HCT116 (cell line): ENCODE results near the gene RCN2. TPM values are rescaled to one million over a fixed set of nuclear protein-coding genes. Genes with fewer than 3 reads are reported as not detected.

ENCODE experiments used
- ATAC-seq: fragments of 200-7000 bp; cut with Tn5 transposase; 2 replicates; pipeline ENCODE4 v1.9.1; 2020; ENCODE audit warnings: mild to moderate bottlenecking, moderate library complexity
- BruUV-seq: library from RNA; stranded (reverse); fragments of 400-500 nt; replicated peaks from 2 replicates; lab custom pipeline; 2021; lab: Mats Ljungman, UMichigan
- CTCF ChIA-PET: fragments of 300-600 bp; sonication (Branson Sonifier 250); formaldehyde crosslinking; loops from one replicate; lab custom pipeline; 2021; ENCODE audit warnings: antibody characterized with exemption; lab: Charles Lee
- POLR2A ChIA-PET: fragments of 300-600, 350-600 bp; sonication (Branson Sonifier 250); formaldehyde crosslinking; loops from one replicate; lab custom pipeline; 2021; ENCODE audit warnings: antibody characterized with exemption; lab: Charles Lee
- RAD21 ChIA-PET, 2 experiments: fragments of 300-600 bp; sonication (Branson Sonifier 250); formaldehyde crosslinking; loops; one replicate each; lab custom pipeline; 2023; ENCODE audit warnings: low total read pairs in 2 of 2; ENCODE audit not compliant: uncharacterized antibody in 2 of 2, unreplicated experiment in 2 of 2, low non-redundant PET in 1 of 2; lab: Charles Lee
- DNase-seq: peaks from one replicate; pipeline ENCODE4 v3.0.0-alpha.2; 2010; ENCODE audit warnings: low read depth, low spot score
- H2AFZ ChIP-seq: fragments of 200-600 bp; shearing (Covaris generic), sonication (generic); 2 replicates; pipeline ENCODE4 v1.6.1; 2017; ENCODE audit warnings: low read depth, mixed run types, mixed read lengths, antibody characterized with exemption, low read length; ENCODE audit not compliant: poor library complexity, severe bottlenecking
- H3K27ac ChIP-seq: 2 replicates; pipeline ENCODE4 v1.5.1; 2012; ENCODE audit warnings: low read depth, low read length
- H3K27me3 ChIP-seq: fragments of 200-600 bp; sonication (generic); 2 replicates; pipeline ENCODE4 v1.6.1; 2016; ENCODE audit warnings: mixed run types, low read length, mixed read lengths; ENCODE audit not compliant: insufficient read depth
- H3K36me3 ChIP-seq, 2 experiments: fragments of 200-500 bp in 1 of 2; fragments of 200-600 bp in 1 of 2; sonication (Bioruptor generic) in 1 of 2; sonication (generic) in 1 of 2; 2 replicates each; pipeline versions ENCODE4 v1.5.1 to v1.6.1; 2014 to 2016; ENCODE audit warnings: low read length in 2 of 2, inconsistent platforms in 1 of 2, mixed read lengths in 1 of 2, mixed run types in 1 of 2; ENCODE audit not compliant: insufficient read depth in 2 of 2, control insufficient read depth in 1 of 2
- H3K4me1 ChIP-seq, 2 experiments: fragments of 200-600 bp in 1 of 2; sonication (generic) in 1 of 2; 2 replicates each; pipeline versions ENCODE4 v1.5.1 to v1.6.1; 2012 to 2017; ENCODE audit warnings: low read length in 2 of 2, inconsistent platforms in 1 of 2, mild to moderate bottlenecking in 1 of 2, mixed read lengths in 1 of 2, mixed run types in 1 of 2, moderate library complexity in 1 of 2; ENCODE audit not compliant: insufficient read depth in 2 of 2, control insufficient read depth in 1 of 2
- H3K4me2 ChIP-seq: fragments of 200-600 bp; sonication (generic); 2 replicates; pipeline ENCODE4 v1.6.1; 2017; ENCODE audit warnings: mixed run types, low read length, mixed read lengths
- H3K4me3 ChIP-seq, 2 experiments: fragments of 200-600 bp in 1 of 2; sonication (generic) in 1 of 2; replicated peaks in 1 of 2; 2 replicates each; pipeline ENCODE4 v1.5.1; 2011 to 2016; ENCODE audit warnings: low read length in 2 of 2, control low read depth in 1 of 2, low read depth in 1 of 2, mild to moderate bottlenecking in 1 of 2, mixed read lengths in 1 of 2, mixed run types in 1 of 2
- H3K79me2 ChIP-seq: fragments of 200-600 bp; sonication (generic); 2 replicates; pipeline ENCODE4 v1.6.1; 2017; ENCODE audit warnings: mild to moderate bottlenecking, mixed run types, low read length, moderate library complexity, mixed read lengths; ENCODE audit not compliant: insufficient read depth
- H3K9ac ChIP-seq: fragments of 200-600 bp; sonication (generic); 2 replicates; pipeline ENCODE4 v1.6.1; 2016; ENCODE audit warnings: low read length, mixed read lengths
- H3K9me2 ChIP-seq: fragments of 200-600 bp; sonication (generic), shearing (Covaris generic); 2 replicates; pipeline ENCODE4 v1.6.1; 2017; ENCODE audit warnings: mixed run types, mild to moderate bottlenecking, moderate library complexity; ENCODE audit not compliant: insufficient read depth
- H3K9me3 ChIP-seq, 2 experiments: fragments of 200-500 bp in 1 of 2; fragments of 200-600 bp in 1 of 2; sonication (Bioruptor generic) in 1 of 2; sonication (generic) in 1 of 2; 2 replicates each; pipeline ENCODE4 v1.6.1; 2014 to 2017; ENCODE audit warnings: low read length in 2 of 2, mixed read lengths in 2 of 2, inconsistent platforms in 1 of 2, low read depth in 1 of 2, mild to moderate bottlenecking in 1 of 2, mixed run types in 1 of 2, moderate library complexity in 1 of 2; ENCODE audit not compliant: control insufficient read depth in 1 of 2, insufficient read depth in 1 of 2
- H4K20me1 ChIP-seq: fragments of 200-600 bp; sonication (generic), shearing (Covaris generic); 2 replicates; pipeline ENCODE4 v1.6.1; 2017; ENCODE audit warnings: mixed run types, mild to moderate bottlenecking, moderate library complexity; ENCODE audit not compliant: insufficient read depth
- CBX3 ChIP-seq: IDR thresholded peaks from 2 replicates; pipeline ENCODE4 v1.6.1; 2012; ENCODE audit warnings: low read depth
- CEBPB ChIP-seq: IDR thresholded peaks from 2 replicates; pipeline ENCODE4 v1.6.1; 2012; ENCODE audit warnings: low read depth
- EGR1 ChIP-seq: IDR thresholded peaks from 2 replicates; pipeline ENCODE4 v1.6.1; 2012; ENCODE audit warnings: low read depth
- EZH2 ChIP-seq: fragments of 200-600 bp; sonication (generic); IDR thresholded peaks from 2 replicates; pipeline ENCODE4 v1.6.1; 2017; ENCODE audit warnings: antibody characterized with exemption, mixed run types
- EZH2phosphoT487 ChIP-seq: fragments of 200-600 bp; IDR thresholded peaks from 2 replicates; pipeline ENCODE4 v1.6.1; 2018; ENCODE audit warnings: antibody characterized with exemption, borderline replicate concordance
- JUND ChIP-seq: IDR thresholded peaks from 2 replicates; pipeline ENCODE4 v1.6.1; 2012
- MAX ChIP-seq: IDR thresholded peaks from 2 replicates; pipeline ENCODE4 v1.6.1; 2012
- POLR2A ChIP-seq: IDR thresholded peaks from 2 replicates; pipeline ENCODE4 v1.7.0; 2011; ENCODE audit warnings: borderline replicate concordance; ENCODE audit not compliant: insufficient read depth, insufficient read length; ENCODE audit errors: extremely low read depth
- POLR2AphosphoS5 ChIP-seq: IDR thresholded peaks from 2 replicates; pipeline ENCODE4 v1.6.1; 2011; ENCODE audit warnings: mild to moderate bottlenecking, low read depth, low read length, moderate library complexity
- intact Hi-C: fragments of 100-400 bp; cut with micrococcal nuclease; formaldehyde crosslinking; loops from 2 replicates; pipeline ENCODE4 v1.10.0; 2022
- total RNA-seq: library from RNA; stranded (reverse); gene quantifications from one replicate; pipeline ENCODE4 v1.2.1, GENCODE V29; 2021; ENCODE audit not compliant: unreplicated experiment
- TF ChIP-seq, protein P1 (sequence below): IDR thresholded peaks from 2 replicates; pipeline ENCODE4 v1.6.1; 2012

Gene RCN2
- total RNA-seq, 1 experiment from 2014 or later, result 71.5 TPM

DNA sequence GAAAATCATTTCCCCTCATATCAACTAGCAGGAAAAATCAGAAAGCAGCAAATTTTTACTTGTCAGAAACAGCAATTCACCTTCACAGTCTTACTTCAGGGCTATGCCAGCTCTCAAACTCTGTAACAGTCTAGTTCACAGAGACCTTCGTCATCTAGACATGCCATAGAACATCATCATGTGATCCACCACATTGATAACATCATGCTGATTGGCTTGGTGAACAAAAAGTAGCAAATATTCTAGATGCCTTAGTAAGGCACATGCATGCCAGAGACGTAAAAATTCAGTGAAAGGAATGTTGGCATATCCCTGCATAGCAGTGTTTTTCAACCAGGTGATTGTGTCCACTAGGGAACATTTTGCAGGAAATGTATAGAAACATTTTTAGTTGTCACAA lies 17.8 kb upstream of the RCN2 start (continued):
- TF ChIP-seq MAX, result no peak
- no peak for TF ChIP-seq POLR2AphosphoS5
- TF ChIP-seq, all 23 proteins: peak for 0

DNA sequence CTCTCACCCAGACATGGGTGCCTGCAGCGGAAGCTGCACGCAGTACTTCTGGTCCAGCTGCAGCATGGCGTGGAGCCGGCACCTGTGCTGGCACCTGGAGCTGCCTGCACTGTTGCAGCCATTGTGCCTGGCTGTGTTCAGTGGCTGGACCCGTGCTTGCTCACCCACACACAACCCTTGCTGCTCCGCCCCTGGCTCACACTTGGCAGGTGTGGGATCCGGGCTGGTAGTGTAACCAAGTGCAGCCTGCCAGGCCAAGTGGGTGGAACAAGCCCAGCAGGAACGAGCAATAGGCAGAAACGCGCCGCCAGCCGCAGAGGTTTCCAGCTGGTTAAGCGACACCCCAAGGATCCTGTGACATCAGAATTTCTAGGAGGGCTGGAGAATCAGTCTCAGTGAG lies 15.2 kb upstream of the RCN2 start:
- no peak overlapping the region for H3K4me3 ChIP-seq
- H3K4me2 ChIP-seq, result no peak overlapping the region
- no TSS peak for BruUV-seq
- H3K79me2 ChIP-seq, result no peaks in the 10 kb centered on the region
- POLR2A ChIA-PET, result no interaction called here
- no peaks in the 10 kb centered on the region for H3K9me3 ChIP-seq
- H3K36me3 ChIP-seq, result no peaks in the 10 kb centered on the region
- no peak for ATAC-seq
- no peaks in the 10 kb centered on the region for H3K4me1 ChIP-seq
- no peaks in the 10 kb centered on the region for H4K20me1 ChIP-seq
- CTCF ChIA-PET, result no interaction called here
- DNase-seq, result no peak
- TF ChIP-seq POLR2AphosphoS5, result no peak
- TF ChIP-seq EZH2phosphoT487, result no peak
- TF ChIP-seq MAX, result no peak
- TF ChIP-seq CEBPB, result no peak
- TF ChIP-seq CBX3, result no peak
- TF ChIP-seq EZH2, result no peak
- TF ChIP-seq JUND, result no peak
- no peak for TF ChIP-seq POLR2A
- TF ChIP-seq EGR1, result no peak
- TF ChIP-seq, protein P1, sequence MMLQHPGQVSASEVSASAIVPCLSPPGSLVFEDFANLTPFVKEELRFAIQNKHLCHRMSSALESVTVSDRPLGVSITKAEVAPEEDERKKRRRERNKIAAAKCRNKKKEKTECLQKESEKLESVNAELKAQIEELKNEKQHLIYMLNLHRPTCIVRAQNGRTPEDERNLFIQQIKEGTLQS, result no peak
- H2AFZ ChIP-seq, result no peak overlapping the region
- H3K27ac ChIP-seq, result no peak overlapping the region
- H3K27me3 ChIP-seq, result no peaks in the 10 kb centered on the region
- RAD21 ChIA-PET, result no interaction called here
- H3K9me2 ChIP-seq, result no peaks in the 10 kb centered on the region
- intact Hi-C loops, result no loop called here
- H3K9ac ChIP-seq, result no peak overlapping the region
